CD1c-positive myeloid dendritic cell (primary cell): Measurements from ENCODE around the gene FFAR4.

ENCODE experiments used
- DNase-seq: peaks from one replicate; pipeline ENCODE4 v3.0.0-alpha.2; 2016; ENCODE audit errors: extremely low spot score

The FFAR4 gene

DNA sequence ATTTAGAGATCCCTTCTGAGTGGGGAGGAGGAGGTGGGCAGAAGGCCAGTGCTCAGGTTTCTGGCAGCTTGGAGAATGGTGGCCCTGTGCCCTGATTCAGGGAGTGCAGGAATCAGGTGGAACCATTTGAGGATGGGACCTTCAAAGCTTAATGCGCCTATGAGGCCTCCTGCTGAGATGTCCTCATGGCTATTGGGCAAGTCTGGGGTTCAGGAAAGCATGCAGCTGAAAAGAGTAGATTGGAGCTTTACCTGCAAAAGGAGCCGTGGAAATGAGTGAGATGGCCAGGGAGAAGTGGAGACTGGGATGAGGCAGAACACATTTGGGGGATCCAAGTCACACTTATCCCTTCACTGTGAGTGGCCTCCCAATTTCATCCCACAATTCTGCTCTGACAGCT, 6.1 kb downstream of the FFAR4 start:
- no peak for DNase-seq

DNA sequence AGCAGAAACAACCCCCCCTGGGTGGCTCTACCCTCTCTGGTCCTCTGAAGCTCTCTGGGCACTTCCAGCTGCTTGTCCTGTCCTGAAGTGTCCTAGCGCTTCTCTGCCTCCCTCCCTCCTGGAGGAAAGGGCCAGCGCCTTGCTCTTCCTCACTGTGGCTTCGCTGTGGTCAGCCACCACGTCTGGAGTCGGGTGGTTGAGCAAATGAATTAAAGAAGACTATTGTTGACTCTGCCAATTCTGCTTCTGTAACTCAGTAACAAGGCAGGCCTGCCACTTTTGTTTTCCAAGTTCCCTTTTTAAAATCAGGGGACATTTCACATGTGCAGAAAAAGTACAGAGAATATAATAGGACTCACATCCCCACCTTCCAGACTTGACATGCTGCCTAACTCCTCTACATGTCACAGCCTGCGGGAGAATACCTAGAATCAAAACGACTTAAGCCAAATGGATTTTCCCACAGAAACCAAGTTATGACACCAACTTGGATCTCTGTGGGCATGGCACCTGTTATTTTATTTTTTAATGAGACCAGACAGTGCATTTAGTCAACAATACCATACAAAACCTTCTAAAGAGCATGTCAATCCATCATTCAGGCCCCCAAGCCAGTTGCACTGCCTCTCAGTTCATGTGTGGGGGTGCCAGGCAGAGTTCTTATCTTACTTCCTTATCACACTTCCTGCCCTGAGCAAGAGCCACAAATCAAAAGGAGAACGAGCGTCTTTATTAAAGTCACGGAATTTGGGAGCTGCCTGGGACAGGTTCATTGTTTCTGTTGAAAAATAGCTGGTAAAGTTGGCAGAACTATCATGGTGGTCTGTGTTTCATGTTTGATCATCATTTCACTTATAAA, 6.8 kb downstream of the FFAR4 start:
- peak; percentile 71 for DNase-seq

DNA sequence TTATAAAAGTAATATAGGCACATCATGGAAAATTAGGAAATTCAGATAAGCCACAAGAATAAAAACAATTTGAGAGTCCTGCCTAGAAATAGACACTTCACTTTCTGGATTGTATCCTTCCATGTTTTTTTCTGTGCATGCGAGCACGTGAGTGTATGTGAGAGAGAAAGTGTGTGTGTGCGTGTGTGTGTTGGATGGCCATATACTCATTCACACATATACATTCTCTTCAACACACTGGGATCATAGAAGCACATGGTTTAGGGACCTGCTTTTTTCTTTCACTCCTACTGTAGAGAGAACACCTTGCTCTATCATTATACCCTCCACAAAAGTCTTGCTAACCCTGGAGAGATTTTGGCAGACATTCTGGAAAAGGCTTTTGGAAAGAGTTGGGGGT, 7.5 kb downstream of the FFAR4 start:
- DNase-seq: no peak

DNA sequence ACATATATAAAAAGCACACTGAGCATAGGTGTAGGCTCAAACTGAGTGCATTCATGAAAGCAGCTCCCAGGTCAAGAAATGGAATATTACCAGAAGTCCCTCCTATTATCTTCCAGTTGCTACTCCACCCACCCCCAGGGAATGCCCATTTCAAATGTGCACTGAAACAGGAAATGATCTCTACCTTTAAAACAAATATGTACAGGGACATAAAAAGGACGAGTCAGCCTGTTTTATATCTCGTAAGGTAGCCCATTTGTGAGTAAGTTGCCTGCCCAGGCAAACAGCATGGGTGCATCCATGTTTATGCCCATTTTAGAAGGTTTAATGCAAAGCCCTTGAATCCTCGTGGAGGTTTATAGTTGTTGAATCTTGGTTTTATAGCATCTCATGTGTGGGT, 10.4 kb downstream of the FFAR4 start:
- no peak for DNase-seq

DNA sequence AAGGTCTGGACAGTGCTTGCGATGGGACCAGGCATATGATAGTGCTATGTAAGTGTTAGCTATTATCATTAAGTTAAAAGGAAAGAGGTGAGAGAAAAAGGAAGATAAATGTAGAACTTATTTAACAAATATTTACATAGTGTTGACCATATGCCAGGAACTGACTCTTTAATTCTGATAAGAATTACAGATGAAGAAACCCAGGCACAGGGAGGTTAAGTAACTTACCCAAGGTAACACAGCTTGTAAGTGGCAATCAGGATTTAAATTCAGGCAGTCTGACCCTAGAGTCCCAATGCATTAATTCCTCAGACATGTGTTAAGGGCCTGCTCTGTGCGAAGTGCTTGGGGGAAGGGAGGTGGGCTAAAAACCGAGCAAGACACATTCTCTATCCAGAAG, 11.1 kb downstream of the FFAR4 start:
- DNase-seq: no peak

DNA sequence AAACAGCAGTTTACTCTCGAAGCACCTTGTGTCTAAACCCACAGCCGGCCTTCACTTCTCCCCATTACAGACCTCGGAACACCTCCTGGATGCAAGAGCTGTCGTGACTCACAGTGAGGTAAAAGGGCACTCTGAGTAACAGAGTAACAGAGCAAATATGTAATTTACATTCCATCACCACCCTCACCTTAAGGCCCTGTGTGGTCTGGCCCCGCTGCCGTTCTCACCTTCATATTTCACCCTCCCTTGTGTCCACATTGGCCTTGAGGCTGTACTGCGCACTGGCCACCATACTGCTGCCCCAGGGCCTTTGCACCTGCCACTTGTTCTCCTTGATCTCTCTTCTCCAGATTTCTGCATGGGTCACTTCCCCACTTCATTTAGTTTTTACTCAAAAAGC, 12.6 kb downstream of the FFAR4 start:
- DNase-seq: no peak

DNA sequence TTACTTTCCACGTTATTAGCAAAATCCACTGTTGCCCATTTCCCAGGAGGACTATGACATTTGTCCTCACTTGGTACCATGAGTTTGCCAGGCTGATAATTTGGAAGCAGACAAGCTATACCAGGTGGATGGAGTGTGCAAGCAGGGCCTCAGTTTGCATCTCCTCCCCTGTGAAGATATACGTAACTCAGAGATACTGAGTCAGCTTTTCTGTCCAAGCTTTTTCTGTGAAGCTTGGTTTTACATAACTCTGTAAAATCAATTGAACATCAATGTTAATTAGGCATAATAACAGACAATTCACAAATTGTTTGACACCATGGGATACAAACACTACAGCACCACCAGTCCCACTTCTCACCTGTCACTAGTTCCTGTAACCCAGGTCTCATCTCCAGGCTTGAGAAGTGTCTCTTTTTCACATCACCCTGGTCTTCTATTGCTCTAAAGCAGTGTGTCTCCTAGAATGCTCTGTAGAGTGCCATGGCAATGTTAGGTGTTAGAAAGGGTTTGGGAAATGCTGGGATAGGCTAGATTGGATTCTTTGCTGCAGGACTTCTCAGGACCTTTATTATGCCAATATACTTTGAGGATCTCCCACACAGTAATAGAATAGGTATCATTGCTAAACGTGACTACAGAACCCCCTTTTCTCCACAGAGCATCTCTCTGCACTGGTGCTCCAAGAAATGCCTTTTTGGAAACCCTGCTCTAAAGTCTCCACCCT, 13.7 kb downstream of the FFAR4 start:
- no peak for DNase-seq

DNA sequence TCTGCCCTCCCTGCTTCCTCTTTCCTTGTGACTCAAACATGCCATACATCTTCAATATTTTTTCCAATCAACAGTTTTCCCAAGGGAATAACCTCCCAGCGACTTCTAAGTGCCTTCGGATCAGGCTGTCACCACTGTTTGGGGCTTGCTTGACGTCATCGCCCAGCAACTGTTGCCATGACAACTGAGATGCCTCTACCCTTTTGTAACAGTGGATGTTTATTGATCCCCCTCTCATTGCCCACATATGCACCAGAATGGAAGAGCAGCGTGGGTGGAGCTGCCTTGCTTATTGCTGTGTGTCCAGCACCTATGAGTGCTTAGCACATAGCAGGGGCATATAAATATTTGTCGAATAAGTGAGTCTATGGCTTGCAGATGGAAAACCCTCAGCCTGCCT, 14.4 kb downstream of the FFAR4 start:
- no peak for DNase-seq

DNA sequence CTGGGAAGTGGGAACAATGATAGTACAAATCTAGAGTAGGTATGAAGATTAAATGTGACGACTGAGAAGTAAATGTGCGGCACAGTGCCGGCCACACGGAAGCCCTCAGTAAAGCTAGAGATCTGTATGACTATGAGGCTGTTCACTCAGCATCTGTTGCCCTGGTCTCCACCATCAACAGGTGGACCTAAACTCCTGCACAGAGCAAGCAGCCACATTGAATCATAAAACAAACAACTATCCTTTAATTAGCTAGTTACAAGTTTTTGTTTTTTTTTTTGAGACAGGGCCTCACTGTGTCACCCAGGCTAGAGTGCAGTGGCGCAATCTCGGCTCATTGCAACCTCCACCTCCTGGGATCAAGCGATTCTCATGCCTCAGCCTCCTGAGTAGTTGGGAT, 18.0 kb downstream of the FFAR4 start:
- DNase-seq: no peak

DNA sequence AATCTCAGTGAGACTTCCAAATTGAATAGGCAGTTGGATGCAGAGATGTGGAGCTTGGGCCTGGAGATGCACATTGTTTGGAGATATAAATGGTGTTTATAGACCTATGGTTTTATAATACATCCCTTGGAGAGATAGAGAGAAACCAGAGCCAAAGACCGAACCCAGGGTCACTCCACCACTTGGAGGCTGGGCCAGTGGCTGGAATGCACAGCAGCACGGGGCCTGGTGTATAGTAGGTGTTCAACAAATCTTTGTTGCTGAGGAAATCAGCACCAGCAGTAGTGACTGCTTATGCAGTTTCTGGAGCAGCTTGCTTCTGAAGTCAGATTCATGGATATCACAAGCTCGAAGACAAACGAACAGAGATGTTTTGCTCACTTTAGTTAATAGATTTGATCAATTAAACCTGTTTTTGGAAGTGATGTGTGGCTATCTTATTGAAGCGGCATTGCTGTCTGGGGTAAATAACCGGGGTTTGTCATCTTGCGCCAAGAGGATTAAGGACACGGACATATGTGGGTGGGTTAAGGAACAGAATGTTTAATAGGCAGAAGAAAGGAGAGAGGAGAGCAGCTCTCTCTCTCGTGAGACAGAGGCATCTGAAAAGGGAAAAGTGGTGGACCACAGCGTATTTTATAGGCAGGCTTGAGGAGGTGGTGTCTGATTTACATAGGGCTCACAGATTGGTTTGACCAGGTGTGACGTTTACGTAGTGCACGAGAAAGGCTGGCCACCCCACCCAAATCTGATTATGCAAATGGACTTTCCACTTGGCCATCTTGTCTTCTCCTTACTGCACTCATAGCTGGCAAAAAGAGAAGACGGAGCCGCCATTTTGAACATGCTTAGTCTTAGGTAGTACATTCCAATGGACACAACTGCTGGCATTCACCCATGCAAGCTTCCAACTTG, 23.4 kb downstream of the FFAR4 start:
- DNase-seq: no peak

DNA sequence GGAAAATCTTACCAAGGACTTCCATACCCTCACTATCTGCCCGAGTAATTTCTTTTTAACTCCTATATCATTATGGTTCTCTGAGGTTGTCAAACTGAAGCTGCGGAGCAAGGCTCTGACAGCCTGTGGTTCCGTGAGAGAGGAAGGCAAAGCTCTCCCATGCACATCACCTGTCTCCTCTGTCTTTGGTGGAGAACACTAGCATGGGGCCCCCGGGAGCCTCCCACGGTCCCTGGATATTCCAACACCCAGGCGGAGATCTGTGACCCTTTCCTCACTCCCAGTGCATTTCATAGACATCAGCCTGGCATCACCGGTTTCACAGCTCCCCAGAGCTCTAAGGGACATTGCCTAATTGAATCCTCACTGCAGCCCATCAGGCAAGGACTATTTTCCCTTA, 24.2 kb downstream of the FFAR4 start:
- no peak for DNase-seq

DNA sequence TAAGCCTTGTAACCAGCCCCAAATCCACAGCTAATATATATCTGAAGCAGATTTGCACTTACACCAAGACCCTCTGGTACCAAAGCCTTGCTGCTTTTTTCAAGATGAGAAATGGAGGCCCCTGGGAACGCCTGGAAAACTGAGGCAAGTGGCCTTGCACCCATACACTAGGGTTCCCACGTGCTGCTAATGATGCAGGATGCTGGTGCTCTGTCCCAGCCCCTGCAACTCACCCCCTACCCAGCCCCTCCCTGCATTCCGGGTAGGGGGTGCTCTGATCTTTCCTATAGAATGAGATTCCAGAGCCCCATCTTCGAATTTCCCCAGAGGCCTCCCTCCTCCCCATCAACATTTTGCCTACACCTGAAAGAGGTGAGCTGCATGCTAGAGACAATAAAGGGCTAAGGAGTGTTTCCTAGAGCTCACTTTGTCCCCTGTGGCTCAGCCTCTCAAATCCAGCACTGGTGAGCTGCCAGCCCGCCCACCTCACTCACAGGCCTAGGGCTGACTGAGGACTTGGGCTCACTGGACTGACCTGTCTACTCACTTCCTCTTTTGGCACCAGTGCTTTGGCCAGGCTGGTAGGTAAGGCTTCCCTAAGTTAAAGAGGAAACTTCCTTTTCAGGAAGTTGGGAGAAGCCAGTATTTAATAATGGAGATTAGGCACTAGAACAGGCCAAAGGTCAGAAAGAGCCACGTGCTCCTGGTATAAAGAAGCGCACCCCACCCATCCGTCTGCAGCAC, 24.8 kb downstream of the FFAR4 start:
- peak; percentile 77 for DNase-seq

DNA sequence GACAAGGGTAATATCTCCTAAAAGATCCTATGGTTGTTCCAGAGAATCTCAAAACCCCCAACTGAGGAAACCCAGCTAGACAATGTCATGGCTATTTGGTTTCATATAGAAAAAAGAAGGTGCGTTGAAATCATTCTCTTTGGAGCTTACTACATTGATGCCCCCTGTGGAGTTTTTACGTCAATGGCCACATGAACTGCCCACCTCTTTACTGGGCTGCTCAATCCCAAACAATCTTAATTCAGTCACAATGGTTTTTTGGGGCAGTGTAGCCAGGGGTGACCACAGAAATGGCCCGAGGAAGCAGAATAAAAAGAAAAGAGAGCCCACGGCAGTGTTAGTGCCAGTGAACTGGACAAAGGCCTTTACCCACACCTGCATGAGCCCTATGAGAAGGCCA, 26.8 kb downstream of the FFAR4 start:
- DNase-seq: no peak

DNA sequence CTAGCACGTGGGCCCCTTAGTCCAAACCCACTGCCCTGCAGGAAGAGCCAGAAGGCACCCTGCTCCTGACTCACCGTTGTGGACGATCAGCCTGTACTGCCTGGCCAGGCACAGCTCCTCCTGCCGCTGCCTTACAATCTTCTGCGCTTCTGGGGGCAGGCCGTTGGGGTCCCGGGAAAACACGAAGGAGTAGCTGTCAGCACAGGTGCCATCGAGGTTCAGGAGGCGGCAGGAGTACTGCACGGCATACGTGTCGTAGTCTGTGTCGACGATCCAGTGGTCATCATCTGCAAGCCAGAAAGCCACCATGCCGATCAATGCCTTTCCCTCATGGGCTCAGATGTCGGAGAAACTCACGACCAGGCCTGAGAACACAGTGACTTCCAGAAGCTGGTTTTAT, 27.3 kb downstream of the FFAR4 start:
- no peak for DNase-seq

DNA sequence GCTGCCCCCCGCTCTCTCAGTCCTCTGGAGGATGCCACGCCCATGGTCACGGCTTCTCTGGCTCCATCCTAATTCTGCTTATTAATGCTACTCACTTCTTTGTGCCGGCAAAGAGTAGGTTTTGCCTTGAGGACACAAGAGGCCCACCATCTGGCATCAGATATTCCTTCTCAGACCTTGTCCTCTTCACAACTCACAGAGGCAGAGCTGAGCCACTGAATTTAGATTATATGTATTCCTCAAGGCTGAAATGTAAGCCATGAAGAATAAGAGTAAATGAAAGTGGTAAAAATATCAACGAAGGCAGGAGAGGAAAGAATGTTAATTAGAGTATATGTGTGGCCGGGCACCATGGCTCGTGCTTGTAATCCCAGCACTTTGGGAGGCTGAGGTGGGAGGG, 28.1 kb downstream of the FFAR4 start:
- DNase-seq: no peak

DNA sequence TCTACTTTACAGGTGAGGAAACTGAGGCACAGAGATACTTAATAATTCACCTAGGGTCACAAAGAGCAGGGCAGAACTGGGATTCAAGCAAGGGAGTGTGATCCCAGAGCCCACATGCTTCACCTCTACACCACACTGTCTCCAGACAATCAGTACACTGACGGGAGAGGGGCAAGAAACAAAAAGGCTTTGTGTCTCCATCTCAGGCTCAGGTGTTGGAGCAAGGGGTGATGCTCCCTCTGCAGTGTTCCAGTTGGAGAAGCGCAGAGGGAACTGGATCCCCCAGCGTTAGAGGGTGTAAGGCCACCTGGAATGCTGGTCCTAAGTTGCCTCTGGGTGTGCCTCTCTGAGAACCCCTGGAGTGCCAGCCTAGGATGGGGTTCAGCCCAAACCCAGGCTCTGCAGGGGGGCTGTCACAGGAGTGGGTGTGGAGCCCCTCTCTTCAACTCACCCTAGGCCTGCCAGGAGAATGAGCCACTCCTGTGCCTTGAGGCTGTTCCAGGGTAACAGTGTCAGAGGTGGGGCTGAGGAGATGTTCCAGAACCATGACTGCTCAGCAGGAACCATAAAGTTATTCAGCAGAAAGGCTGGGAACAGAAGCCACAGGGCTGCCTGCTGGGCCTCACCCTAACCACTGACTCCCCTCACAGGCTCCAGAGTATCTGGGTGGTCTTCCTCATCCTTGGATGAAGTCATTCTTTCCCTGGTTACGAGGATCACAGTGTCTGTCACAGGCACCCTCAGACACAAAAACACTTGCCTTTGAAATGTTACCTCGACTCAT, 29.1 kb downstream of the FFAR4 start:
- DNase-seq: no peak

DNA sequence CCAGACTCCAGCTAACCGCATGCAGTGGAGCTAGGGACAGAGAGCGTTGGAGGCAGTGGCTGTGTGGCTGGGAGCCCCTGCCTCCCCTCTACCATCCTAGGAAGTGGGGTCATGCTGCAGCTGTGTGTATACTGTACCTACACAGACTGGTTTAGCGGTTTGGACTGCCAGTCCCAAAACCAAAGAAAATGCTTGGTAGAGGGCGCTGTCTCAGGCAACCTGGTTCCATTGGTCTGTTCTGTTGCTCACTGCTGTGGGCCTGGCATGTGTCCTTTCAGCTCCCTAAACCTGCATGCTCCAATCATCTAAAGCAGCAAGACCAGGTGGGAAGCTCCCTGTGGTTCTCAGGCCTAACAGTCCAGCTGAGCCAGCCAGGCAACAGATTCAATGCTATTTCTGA, 30.1 kb downstream of the FFAR4 start:
- no peak for DNase-seq

DNA sequence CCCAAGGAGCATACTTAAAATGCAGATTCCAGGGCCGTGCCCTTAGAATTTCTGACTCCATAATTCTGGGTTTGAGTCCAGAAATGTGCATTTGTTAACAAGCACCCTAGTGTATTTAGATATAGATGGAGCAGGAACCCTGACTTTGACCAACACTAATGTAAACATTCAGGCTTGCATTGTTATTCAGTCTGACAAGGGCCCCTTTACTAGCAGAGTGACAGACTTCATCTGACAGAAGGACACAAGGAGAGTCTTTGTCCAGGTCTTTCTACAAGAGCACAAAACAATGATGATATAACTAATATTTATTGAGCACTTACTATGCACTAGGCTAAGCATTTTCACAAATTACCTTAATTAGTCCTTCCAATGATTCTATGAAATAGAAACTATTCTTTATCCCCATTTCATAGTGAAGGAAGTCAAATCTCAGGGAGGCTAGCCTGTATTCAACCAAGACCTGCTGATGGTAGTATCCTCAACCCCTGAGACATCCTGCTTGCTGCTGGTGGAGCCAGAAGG, 30.7 kb downstream of the FFAR4 start:
- DNase-seq: no peak

DNA sequence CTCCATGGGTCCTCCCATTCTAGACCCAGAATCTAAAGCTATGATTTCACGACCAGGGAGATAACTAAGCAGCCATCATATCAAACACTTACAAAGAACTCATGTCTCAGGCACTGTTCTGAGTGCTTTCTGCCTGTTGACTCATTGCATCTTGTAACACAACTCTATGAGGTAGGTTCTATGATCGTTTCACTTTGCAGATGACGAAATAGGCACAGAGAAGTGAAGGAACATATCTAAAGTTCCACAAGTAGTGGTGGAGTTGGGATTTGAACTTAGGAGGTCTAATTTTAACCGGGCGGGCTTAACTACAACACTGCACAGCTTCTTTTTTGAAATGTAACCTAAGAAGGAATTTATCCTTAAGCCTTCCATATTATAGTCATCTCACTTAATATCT, 31.7 kb downstream of the FFAR4 start:
- DNase-seq: no peak

DNA sequence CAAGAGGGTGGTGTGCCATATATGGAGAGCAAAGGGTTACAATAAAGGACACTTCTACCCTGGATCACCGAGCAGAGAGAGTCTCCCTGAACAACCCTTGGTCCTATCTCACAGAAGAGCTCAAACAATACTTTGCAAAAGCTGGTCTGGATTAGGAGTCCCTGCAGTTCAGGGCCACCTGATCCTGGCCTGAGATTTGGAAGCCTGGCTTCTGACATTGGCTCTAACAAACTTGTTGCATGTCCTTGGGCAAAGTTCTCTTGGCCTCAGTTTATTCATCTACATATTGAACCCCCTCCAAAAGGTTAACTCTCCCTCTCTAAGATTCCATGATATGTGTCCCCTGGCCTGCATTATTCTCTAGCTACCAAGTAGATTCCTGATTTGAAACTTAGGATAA, 32.9 kb downstream of the FFAR4 start:
- DNase-seq: no peak

DNA sequence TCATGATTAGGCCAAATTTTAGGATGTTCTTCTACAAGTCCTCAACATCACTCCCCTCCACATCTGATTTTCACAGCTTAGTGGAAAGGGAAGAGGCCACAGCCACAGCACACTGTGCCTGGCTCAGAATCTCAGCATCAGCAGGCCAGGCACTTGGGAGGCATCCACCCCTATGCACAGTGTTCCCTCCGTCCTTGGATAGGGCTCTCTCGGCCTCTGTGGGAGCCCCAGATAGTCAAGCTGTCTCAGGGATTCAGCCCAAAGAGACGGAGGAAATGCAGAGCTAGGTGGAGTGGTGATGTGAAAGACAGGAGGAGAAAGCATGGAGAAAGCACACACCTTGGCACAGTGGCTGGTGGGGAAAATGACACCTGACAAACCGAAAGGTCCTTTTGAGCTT, 33.3 kb downstream of the FFAR4 start:
- DNase-seq: no peak
